HS-5 (cell line): ENCODE data around the gene TWSG1.
A peak's percentile ranks its signal among the peaks of the same experiment; 100 is the strongest.
"Not testable (repeated sequence)": the region's sequence is repeated elsewhere in the genome, so short reads cannot be mapped to it uniquely, and the experiment has no call there.

Source experiments
- DNase-seq: peaks from one replicate; pipeline ENCODE4 v3.0.0-alpha.2; 2012; ENCODE audit warnings: low read depth

The TWSG1 gene

DNA sequence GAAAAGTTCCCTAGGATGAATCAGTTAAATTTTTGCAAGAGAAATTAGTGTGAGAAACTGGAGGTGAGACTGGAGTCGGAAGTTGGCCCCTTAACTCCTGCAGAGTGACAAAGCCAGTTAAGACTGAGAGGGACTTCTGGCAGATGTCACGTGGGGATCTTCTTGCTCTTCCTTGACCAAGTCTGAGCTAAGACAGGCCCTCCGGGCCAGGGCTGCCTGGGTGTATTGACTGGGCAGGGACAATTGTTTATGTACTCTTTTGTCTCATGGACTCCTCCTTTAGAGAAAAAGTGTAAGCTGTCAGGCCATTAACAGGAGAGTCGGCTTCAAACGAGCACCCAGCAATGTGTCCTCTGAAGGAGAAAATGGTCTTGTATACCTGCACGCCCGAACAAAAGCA, 92.2 kb downstream of the TWSG1 start:
- no peak for DNase-seq

DNA sequence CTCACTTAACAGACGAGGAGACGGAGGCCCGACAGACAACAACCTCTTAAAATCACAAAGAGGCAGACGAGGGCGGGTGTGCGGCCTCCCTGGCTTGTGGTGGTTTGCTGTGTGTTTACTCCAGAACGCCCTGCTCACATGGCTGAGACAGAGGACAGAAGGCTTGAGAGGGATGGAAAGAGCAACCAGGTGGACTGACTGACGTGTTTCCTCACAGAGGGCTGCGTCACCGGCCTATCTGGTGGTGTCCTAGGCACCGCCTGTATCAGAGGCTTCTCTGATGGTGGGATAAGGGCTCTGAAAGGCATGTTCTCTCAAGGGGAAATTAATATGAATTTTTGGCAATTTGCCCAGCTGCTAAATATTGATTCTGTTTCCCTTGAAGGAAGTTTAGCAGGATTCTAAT, 93.7 kb downstream of the TWSG1 start:
- DNase-seq = no peak

DNA sequence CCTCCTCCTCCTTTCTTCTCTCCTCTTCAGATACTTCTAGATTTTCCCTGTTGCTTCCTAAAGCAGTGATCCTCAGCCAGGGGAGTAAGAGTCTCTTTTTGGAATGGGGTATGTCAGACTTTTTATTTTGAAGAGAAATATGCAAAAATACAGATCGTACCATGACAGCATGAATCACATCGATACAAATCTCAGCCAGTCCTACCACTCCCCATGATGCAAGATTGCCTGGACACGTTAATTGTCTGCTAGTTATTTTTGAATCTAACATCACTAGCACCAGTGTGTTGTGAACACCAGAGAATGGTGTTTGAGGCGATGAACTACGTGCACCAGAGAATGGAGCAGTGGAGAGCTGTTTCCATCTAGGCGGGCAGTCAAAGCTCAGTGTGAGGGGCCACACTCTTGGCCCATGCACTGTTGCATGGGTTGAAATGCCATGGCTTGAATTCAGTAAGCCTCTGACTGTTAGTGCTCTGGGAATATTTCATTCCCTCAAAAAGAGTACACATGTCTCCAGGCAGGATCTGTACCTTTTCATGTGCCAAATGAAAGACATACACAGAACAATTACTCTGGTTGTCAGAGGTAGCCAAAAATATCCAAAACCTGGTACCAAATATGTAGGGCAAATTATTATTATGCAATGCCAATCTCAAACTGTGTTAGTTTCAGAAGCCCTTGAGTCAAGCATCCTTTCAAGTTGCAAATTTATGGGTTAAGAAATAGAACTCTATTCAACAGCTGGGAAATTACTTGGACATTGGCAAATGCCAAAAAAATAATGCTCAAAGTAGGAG, 94.5 kb downstream of the TWSG1 start:
- DNase-seq = no peak

DNA sequence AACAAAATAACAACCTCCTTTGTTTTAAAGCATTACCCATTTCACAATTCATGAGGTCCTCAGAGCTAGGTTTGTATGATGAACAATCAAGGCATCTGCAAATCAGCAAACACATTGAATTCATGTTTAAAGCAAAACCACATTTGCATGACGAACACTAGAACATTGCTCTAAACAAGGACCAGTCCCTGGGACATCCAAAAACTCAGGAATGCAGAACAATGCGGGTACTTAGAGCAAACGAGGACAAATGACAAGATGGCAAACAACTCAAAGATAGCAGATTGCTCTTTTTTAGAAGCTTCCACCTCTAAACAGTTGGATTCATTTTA, 95.1 kb downstream of the TWSG1 start:
- DNase-seq = peak; percentile 0

DNA sequence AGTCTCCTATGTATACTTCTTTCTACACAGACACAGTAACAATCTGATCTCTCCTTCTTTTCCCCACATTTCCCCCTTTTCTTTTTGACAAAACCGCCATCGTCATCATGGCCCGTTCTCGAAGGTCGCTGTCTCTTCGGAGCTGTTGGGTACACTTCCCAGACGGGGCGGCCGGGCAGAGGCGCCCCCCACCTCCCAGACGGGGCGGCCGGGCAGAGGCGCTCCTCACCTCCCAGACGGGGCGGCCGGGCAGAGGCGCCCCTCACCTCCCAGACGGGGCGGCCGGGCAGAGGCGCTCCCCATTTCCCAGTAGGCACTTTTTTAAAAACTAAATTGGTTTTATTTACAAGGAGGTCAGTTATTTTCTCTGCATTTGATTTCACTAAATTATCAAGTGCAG, 95.7 kb downstream of the TWSG1 start:
- not testable (repeated sequence) for DNase-seq

DNA sequence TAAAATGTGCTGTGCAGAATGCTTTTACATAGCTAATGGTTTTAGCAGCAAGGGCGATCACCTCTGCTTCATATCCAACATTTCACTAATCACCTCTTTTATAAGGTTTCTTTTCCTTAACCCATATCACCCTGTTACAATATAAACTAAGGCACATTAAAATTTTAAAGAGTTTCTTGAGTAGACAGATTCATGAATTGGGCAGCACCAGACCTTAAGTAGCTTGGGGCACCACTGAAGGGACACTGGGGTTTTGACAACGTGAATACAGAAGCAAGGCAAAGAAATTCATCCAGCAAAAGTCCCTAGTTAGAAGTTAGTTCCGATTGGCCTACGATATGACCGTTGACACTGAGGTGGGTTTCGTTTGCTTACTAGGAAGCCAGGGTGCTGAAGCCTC, 96.7 kb downstream of the TWSG1 start:
- no peak for DNase-seq

DNA sequence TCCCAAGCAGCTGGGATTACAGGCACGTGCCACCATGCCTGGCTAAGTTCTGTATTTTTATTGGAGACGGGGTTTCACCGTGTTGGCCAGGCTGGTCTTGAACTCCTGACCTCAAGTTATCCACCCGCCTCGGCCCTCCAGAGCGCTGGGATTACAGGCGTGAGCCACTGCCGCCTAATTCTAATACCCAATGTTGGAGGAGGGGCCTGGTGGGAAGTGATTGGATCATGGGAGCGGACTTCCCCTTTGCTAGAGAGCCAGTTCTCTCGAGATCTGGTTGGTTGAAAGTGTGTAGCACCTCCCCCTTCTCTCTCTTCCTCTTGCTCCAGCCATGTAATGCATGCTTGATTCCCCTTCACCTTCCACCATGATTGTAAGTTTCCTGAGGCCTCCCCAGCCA, 98.5 kb downstream of the TWSG1 start:
- DNase-seq = not testable (repeated sequence)

DNA sequence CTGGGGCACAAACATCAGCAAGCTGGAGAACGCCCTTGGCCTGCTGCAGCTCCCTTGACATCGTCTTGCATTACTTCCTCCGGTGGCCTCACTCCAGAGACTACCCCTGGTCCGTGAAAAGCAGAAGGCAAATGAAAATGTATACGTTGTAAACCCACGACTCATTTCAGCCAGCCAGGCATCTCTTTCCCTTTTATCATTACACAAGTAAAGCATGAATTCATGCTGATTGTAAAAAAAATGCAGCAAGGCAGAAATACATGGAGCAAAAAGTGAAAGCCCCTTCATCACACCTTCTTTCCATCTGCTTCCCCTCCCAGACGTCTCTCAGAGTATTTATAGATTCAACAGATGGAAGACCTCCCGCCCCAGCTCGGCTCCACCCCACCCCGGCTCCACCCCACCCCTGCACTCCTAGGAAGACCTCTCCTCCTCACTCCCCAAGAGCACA, 99.1 kb downstream of the TWSG1 start:
- no peak for DNase-seq

DNA sequence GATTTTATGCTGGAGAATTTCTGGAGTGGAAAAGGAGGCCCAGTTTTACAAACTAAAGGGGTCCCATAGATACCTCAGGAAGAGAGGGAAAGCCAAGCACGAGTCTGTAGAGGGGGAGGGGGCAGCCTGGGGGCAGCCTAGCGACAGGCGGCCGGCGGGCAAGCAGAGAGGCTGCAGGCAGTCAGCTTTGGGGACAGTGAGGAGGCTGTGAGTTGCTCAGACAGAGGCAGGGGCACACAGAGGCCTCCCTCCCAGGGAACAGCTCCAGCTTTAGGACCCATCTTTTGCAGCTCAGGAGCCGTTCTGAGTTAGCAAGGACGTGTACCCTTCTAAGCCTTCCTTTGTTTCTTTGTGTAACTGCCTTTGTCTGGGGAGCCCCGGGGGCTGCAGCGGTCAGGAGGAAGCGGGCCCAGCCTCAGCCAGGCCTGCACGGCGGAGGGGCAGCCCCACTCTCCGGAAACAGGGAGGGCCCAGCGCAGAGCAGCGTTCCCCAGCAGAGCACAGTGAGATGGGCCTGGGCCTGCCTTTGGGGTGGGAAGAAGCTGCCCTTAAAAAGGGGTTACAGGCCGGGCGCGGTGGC, 99.6 kb downstream of the TWSG1 start:
- no peak for DNase-seq

DNA sequence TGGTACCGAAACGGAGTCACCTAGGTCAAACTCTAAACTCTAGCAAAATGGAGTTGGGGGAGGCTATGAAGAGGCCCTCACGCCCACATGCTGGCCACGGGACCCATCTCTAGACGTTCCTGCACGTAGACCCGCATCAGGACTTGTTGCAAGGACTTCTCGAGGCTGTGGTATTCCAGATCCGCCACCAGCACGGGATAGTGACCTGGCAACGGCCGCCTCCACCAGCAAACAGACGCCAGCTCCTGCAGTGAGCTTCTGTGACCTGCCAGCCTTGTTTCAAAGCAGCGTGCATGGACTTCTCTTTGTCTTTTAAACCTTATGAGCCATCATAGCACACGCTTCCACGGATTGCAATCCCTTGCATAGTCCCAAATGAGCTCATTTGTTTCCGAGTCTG, 100.5 kb downstream of the TWSG1 start:
- no peak for DNase-seq

DNA sequence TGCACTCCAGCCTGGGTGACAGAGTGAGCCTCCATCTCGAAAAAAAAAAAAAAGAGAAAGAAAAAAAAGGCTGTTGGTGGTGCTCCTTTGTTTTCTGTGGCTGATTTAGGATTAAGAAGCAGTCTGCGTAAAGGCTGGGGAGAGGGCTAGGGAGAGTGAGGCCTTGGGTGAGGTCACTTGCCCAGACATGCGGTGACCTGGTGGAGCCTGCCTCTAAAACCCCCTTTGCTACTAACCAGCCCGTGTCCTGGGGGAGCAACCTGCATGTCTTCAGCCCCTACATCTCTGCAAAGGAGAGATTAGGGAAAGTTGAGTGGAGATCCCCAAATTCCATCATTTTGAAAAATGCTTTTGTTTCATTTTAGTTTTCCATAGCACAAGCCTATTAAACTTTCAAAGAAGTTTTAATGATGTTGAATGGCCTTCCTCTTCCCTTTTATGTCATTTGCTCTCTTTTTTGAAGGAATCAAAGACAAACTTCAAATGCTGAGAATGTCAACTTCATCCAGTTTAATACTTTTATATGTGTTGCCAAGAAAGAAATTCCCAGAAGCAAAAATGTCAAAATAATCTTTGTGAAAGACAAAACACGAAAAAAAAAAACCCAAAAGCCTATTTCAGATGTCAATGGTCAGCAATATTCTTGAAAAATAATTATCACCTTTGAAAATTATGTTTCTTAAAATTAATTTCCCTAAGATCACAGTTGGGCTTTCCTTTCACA, 101.8 kb downstream of the TWSG1 start:
- no peak for DNase-seq

DNA sequence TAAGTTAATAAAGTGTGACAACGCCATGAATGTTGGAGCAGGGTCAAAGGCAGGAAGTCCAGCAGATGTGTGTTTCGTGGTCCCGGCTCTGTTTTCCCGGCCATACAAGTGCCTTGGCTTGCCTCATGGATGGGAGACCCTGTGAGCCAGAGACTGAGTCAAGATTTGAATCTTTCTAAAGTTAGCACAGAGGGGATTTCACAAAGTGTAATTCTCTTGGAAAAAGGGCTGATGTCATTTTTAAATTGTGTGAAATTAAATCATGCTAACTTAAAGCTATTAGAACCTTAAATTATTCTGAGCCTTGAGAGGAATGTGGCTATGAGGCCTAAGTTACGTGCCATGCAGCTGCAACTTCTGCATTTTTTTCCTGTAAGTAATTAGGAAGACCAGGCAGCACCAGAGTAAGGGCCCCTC, 102.5 kb downstream of the TWSG1 start:
- peak; percentile 0 for DNase-seq

DNA sequence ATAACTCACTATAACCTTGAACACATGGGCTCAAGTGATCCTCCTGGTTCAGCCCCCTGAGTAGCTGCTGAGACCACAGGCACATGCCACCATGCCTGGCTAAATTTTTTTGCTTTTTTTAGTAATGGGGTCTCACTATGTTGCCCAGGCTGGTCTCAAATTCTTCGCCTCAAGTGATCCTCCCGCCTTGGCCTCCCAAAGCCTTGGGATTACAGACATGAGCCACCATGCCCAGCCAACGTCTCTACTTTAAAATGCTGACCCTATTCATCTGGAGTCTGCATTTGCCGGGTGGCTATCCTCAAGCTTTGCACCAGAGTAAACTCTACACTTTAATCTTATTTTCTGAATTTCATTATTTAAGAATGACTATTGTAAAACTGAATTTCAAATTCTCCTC, 103.1 kb downstream of the TWSG1 start:
- no peak for DNase-seq

DNA sequence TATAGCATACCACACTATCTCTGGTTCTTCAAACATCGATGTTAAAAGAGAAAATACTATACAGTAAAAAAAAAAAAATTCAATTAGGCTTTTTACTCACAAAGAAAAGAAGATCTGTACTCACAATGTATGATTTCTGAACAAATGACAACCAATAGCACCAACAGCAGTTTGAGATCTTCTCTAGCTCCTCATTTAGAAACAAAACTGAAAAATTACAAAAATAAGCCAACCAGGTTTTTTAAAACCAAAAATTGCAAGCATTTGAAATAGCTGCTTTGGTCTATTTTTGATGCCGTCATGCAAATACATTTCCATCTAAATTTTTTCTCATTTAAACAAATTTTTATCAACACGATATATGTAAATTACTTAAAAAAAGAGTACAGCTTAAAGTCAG, 106.5 kb downstream of the TWSG1 start:
- DNase-seq = no peak

DNA sequence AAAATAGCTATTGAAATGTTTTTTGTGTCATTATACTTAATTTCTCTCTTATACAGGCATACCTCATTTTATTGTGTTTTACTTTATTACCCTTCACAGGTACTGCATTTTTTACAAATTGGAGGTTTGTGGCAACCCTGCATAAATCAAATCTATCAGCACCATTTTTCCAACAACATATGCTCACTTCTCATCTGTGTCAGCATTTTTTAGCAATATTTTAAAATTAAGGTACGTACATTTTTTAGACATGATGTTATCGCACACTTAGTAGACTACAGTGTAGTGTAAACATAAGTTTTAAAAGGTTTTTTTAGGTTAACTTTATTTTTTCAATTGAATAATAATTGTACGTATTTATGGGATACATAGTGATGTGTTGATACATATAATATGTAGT, 110.0 kb downstream of the TWSG1 start:
- DNase-seq = no peak

DNA sequence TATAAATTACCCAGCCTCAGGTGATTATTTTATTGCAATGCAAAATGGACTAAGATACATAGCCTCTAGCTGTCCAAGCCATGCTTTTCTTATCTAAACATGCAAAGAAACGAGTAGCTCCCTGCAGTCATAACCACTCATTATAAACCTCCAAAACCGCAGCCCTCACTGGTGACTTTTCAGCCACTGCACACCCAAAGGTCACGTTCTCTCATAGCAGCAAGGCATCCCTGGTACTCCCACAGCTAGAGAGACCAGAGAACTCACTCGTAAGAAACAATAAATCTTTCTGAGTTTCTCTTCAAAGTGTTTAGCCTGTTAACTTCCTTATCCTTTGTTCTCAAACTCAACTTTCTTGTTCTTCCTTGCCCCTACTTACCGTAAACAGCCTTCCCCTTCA, 112.3 kb downstream of the TWSG1 start:
- DNase-seq = no peak

DNA sequence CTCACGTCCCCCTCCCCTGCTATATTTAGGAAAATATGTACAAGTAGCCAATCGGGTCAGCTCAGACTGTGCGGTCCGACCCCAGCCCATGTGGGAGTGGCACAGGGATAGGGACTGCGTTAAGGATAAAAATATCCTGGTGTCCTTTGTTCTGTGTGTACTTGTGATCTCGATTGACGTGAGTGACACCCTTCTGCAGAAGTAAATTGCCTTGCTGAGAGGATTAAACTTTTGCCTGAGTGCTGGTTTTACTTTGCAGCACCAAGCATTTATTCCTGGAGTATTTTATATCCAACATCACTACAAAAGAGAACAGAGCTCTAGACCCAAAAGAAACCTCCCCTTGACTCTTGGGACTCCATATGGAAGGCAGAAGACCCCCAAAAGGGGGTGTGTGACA, 112.8 kb downstream of the TWSG1 start:
- DNase-seq = no peak

DNA sequence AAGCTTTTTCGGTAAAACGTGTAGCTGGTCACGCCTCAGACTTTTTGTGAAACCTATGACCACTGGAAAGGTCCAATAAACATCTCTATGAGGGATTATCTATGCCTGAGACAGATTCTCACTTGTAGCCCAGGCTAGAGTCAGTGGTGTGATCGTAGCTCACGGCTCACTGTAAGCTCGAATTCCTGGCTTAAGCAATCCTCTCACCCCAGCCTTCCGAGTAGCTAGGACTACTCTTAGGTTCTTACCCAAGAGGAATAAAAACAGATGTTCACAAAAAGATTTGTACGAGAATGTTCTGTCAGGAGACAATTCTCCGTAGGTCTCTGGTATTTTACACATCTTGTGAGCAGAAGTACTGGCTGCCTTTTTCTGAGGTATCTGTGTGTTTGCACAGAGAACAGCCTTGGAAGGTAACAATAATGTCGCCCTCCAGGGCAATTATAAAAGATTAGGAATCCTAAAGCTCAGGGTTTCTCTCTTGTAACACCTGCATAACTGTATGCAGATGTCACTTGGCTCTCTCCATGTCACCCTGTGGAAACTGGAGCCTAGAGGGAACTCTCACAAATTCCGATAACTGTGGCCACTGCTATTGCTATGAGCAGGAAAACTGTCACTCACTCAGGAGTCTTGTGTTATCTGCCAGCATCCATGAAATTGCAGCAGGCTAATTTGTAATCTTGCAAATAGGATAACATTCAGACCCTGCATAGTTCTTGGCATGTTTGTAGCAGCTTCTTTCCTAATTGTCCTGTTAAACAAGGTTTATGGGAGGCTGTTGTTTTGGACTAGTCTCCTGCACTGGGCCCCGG, 115.2 kb downstream of the TWSG1 start:
- DNase-seq = no peak

DNA sequence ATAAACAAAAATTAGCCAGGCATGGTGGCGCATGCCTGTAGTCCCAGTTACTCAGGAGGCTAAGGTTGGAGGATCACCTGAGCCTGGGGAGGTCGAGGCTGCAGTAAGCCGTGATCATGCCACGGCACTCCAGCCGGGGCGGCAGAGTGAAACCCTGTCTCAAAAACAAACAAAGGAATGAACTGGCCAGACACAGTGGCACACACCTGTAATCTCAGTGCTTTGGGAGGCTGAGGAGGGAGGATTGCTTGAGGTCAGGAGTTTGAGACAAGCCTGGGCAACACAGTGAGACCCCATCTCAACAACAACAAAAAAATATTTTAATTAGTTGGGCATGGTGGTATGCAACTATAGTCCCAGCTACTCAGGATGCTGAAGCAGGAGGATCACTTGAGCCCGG, 116.3 kb downstream of the TWSG1 start:
- not testable (repeated sequence) for DNase-seq
